C4-2B (cell line): ENCODE results near the gene TCAF1.
A peak's percentile ranks its signal among the peaks of the same experiment; 100 is the strongest.

Experiments used
- ZFX ChIP-seq: fragments of 450-650 bp; IDR thresholded peaks from 2 replicates; pipeline ENCODE4 v1.6.1; 2017
- TF ChIP-seq, protein P1 (sequence below): fragments of 450-650 bp; conservative IDR thresholded peaks from 2 replicates; pipeline ENCODE4 v1.5.1; 2017; ENCODE audit warnings: mild to moderate bottlenecking

DNA sequence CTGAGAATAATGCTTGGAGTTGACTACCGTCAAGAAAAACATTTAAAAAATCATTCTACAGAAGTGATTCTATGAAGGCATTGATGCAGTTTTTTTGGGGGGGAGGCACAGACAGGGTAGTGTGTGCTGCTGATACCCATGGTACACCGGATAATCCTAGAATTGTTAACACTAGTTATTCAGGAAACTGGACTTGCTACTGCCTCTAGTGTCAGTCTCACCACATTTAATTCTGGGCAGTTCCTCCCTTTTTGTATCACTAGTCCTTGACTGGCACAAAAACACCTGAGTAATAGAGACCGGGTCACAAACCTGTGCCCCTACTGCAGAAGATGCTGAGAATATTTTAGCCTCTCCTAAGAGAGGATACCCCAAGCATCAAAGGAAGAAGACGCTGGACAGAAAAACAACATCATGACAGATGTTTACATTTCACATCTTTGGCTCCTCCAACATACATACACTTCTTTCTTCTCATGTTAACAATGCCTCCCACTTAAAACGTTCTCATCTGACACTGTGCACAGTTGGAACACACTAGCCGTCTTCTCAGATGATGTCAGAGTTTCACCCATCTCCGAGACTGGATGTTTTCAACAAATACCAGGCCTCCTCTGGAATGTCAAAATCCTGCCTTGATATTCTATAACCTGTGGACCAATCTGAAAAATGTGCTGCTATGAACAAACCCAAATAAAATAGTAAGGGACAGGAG lies 13.1 kb upstream of the TCAF1 start:
- TF ChIP-seq, protein P1, sequence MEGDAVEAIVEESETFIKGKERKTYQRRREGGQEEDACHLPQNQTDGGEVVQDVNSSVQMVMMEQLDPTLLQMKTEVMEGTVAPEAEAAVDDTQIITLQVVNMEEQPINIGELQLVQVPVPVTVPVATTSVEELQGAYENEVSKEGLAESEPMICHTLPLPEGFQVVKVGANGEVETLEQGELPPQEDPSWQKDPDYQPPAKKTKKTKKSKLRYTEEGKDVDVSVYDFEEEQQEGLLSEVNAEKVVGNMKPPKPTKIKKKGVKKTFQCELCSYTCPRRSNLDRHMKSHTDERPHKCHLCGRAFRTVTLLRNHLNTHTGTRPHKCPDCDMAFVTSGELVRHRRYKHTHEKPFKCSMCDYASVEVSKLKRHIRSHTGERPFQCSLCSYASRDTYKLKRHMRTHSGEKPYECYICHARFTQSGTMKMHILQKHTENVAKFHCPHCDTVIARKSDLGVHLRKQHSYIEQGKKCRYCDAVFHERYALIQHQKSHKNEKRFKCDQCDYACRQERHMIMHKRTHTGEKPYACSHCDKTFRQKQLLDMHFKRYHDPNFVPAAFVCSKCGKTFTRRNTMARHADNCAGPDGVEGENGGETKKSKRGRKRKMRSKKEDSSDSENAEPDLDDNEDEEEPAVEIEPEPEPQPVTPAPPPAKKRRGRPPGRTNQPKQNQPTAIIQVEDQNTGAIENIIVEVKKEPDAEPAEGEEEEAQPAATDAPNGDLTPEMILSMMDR, result peak; percentile 38
- no peak for TF ChIP-seq ZFX
